Measurements from ENCODE around the gene DYNLT4.
"Not testable (repeated sequence)": the region's sequence is repeated elsewhere in the genome, so short reads cannot be mapped to it uniquely, and the experiment has no call there.

DYNLT4 gene

GRCh38 chr1:44797886-44798285, 9.3 kb downstream of the DYNLT4 start:
- H3K27ac ChIP-seq; DNase-seq (ENCODE audit: low read depth, low spot score): not testable (repeated sequence)

- DNase-seq (ENCODE audit: low read depth, low spot score) = no peak
- H3K27ac ChIP-seq = no peak overlapping the region
These were observed 14.2 kb downstream of the DYNLT4 start for GRCh38 chr1:44792736-44793502.

GRCh38 chr1:44790968-44791801, 16.0 kb downstream of the DYNLT4 start:
- DNase-seq (ENCODE audit: low read depth, low spot score) = no peak
- H3K27ac ChIP-seq = no peak overlapping the region

GRCh38 chr1:44788120-44788860, 18.9 kb downstream of the DYNLT4 start, which contains the start of gene BEST4:
Gene BEST4, minus strand, starts transcription at chr1:44788170. Its CDS starts 465 bp downstream, at chr1:44787705.
- no peak within 1 kb of the TSS for H3K27ac ChIP-seq
- DNase-seq (ENCODE audit: low read depth, low spot score) = no peak

- no peak for DNase-seq (ENCODE audit: low read depth, low spot score)
- H3K27ac ChIP-seq = no peak overlapping the region
These were observed 19.6 kb downstream of the DYNLT4 start for GRCh38 chr1:44787506-44787905.

GRCh38 chr1:44786841-44787426, 20.2 kb downstream of the DYNLT4 start:
- no peak for DNase-seq (ENCODE audit: low read depth, low spot score)
- H3K27ac ChIP-seq = no peak overlapping the region

- H3K27ac ChIP-seq = no peak overlapping the region
- no peak for DNase-seq (ENCODE audit: low read depth, low spot score)
These were observed 20.9 kb downstream of the DYNLT4 start for GRCh38 chr1:44786138-44786840.

GRCh38 chr1:44785501-44786137, 21.5 kb downstream of the DYNLT4 start:
- DNase-seq (ENCODE audit: low read depth, low spot score) = no peak
- H3K27ac ChIP-seq = no peak overlapping the region

GRCh38 chr1:44785029-44785380, 22.1 kb downstream of the DYNLT4 start:
- no peak for DNase-seq (ENCODE audit: low read depth, low spot score)
- no peak overlapping the region for H3K27ac ChIP-seq

- DNase-seq (ENCODE audit: low read depth, low spot score) = no peak
- H3K27ac ChIP-seq = no peak overlapping the region
These were observed 22.8 kb downstream of the DYNLT4 start for GRCh38 chr1:44784094-44785028.

GRCh38 chr1:44783697-44784093, 23.5 kb downstream of the DYNLT4 start:
- no peak for DNase-seq (ENCODE audit: low read depth, low spot score)
- H3K27ac ChIP-seq = no peak overlapping the region

- H3K27ac ChIP-seq = no peak overlapping the region
- DNase-seq (ENCODE audit: low read depth, low spot score) = no peak
These were observed 26.5 kb downstream of the DYNLT4 start for GRCh38 chr1:44780583-44781121.

- no peak for DNase-seq (ENCODE audit: low read depth, low spot score)
- peak overlapping the region; percentile 89 for H3K27ac ChIP-seq
These were observed 28.2 kb downstream of the DYNLT4 start for GRCh38 chr1:44778705-44779576.

- H3K27ac ChIP-seq = peak overlapping the region; percentile 89
These were observed 29.0 kb downstream of the DYNLT4 start for GRCh38 chr1:44777969-44778635.

GRCh38 chr1:44777547-44777946, 29.6 kb downstream of the DYNLT4 start:
- DNase-seq (ENCODE audit: low read depth, low spot score) = no peak
- H3K27ac ChIP-seq = peak overlapping the region; percentile 89

More at GRCh38 chr1:44777969-44778635, 29.0 kb downstream of the DYNLT4 start:
- DNase-seq (ENCODE audit: low read depth, low spot score) = no peak

- peak overlapping the region; percentile 89 for H3K27ac ChIP-seq
- no peak for DNase-seq (ENCODE audit: low read depth, low spot score)
These were observed 30.5 kb downstream of the DYNLT4 start for GRCh38 chr1:44776730-44777068.
